K562 (cell line): Measurements from ENCODE around the gene AGAP3. TPM values are rescaled to one million over a fixed set of nuclear protein-coding genes. Genes with fewer than 3 reads are reported as not detected.
A peak's percentile ranks its signal among the peaks of the same experiment; 100 is the strongest.

Source experiments
- ATAC-seq: fragments of 200-7000 bp; cut with Tn5 transposase; 3 replicates; pipeline ENCODE4 v1.9.1; 2020; ENCODE audit warnings: moderate library complexity
- BruUV-seq: library from RNA; stranded (reverse); fragments of 400-500 nt; replicated peaks from 2 replicates; lab custom pipeline; 2021; lab: Mats Ljungman, UMichigan
- CTCF ChIA-PET: fragments of 300-600 bp; formaldehyde crosslinking; extraction: SDS; loops from one replicate; lab custom pipeline; 2021; ENCODE audit warnings: low intra/inter-chr PET ratio; lab: Yijun Ruan, JAX
- POLR2A ChIA-PET: fragments of 300-600, 350-650 bp; sonication (Branson Sonifier 250); formaldehyde crosslinking; extraction: SDS; loops from one replicate; lab custom pipeline; 2021; ENCODE audit warnings: antibody characterized with exemption, inconsistent platforms; lab: Yijun Ruan, JAX
- DNase-seq, 4 experiments: peaks; one replicate each; pipeline versions ENCODE4 v3.0.0 to v3.0.0-alpha.2; 2011 to 2018; ENCODE audit warnings: low spot score in 3 of 4, mixed read lengths in 3 of 4; ENCODE audit errors: extremely low read depth in 1 of 4
- FAIRE-seq: peaks from 2 replicates; lab custom pipeline; 2011; peaks lifted over from hg19 to GRCh38; lab: Jason Lieb, UNC
- H2AFZ ChIP-seq: 2 replicates; pipeline ENCODE4 v1.6.0; 2011; ENCODE audit warnings: low read depth, low read length, control low read depth, inconsistent platforms
- H3K27ac ChIP-seq: fragments of 200-600 bp; 3 replicates; pipeline ENCODE4 v1.8.0; 2011; ENCODE audit warnings: low read depth, mild to moderate bottlenecking, control low read depth, inconsistent platforms, low read length, moderate library complexity, mixed read lengths; ENCODE audit errors: extremely low read depth
- H3K27me3 ChIP-seq, 2 experiments: fragments of 300-600 bp in 1 of 2; 2 replicates in 1 of 2; 3 replicates in 1 of 2; pipeline versions ENCODE4 v1.6.0 to v1.8.0; 2011; ENCODE audit warnings: inconsistent platforms in 2 of 2, low read length in 2 of 2, mild to moderate bottlenecking in 1 of 2, mixed read lengths in 1 of 2, moderate library complexity in 1 of 2; ENCODE audit not compliant: control insufficient read depth in 2 of 2, insufficient read depth in 2 of 2
- H3K36me3 ChIP-seq: fragments of 300-600 bp; 3 replicates; pipeline ENCODE4 v1.8.0; 2011; ENCODE audit warnings: mild to moderate bottlenecking, low read length, inconsistent platforms; ENCODE audit not compliant: control insufficient read depth, insufficient read depth
- H3K4me1 ChIP-seq, 2 experiments: fragments of 200-600 bp in 1 of 2; replicated peaks in 1 of 2; 2 replicates in 1 of 2; 3 replicates in 1 of 2; pipeline versions ENCODE4 v1.5.1 to v1.8.0; 2011; ENCODE audit warnings: inconsistent platforms in 2 of 2, low read length in 2 of 2, mild to moderate bottlenecking in 1 of 2, mixed read lengths in 1 of 2, moderate library complexity in 1 of 2; ENCODE audit not compliant: control insufficient read depth in 2 of 2, insufficient read depth in 2 of 2
- H3K4me2 ChIP-seq: 2 replicates; pipeline ENCODE4 v1.6.1; 2011; ENCODE audit warnings: low read length, control low read depth, inconsistent platforms, mixed read lengths; ENCODE audit not compliant: insufficient read depth
- H3K4me3 ChIP-seq: fragments of 200-600 bp; sonication (generic), shearing (Covaris generic); 2 replicates; pipeline ENCODE4 v1.5.1; 2016; ENCODE audit warnings: control low read depth, inconsistent platforms
- H3K79me2 ChIP-seq: fragments of 200-600 bp; 3 replicates; pipeline ENCODE4 v1.8.0; 2011; ENCODE audit warnings: low read length, inconsistent platforms; ENCODE audit not compliant: control insufficient read depth, insufficient read depth
- H3K9ac ChIP-seq, 2 experiments: 2 replicates each; pipeline versions ENCODE4 v1.6.0 to v1.6.1; 2011; ENCODE audit warnings: low read depth in 2 of 2, low read length in 2 of 2, control low read depth in 1 of 2, inconsistent platforms in 1 of 2, mild to moderate bottlenecking in 1 of 2, mixed read lengths in 1 of 2; ENCODE audit not compliant: insufficient read depth in 1 of 2
- H3K9me1 ChIP-seq: one replicate; pipeline ENCODE4 v1.6.0; 2011; ENCODE audit warnings: inconsistent platforms, mild to moderate bottlenecking, low read length, moderate library complexity; ENCODE audit not compliant: control insufficient read depth, insufficient read depth
- H3K9me3 ChIP-seq: replicated peaks from 2 replicates; pipeline ENCODE4 v1.5.1; 2011; ENCODE audit warnings: low read depth, low read length, inconsistent platforms; ENCODE audit not compliant: control insufficient read depth, insufficient read depth
- H4K20me1 ChIP-seq: replicated peaks from 2 replicates; pipeline ENCODE4 v1.6.1; 2011; ENCODE audit warnings: low read length, inconsistent platforms, mixed read lengths; ENCODE audit not compliant: control insufficient read depth, insufficient read depth
- CCNT2 ChIP-seq: IDR thresholded peaks from 2 replicates; pipeline ENCODE4 v1.6.1; 2011; ENCODE audit warnings: borderline replicate concordance, low read depth, mild to moderate bottlenecking, moderate library complexity, mixed read lengths, low read length; ENCODE audit not compliant: insufficient read length; ENCODE audit errors: extremely low read depth
- E2F5 ChIP-seq: sonication (generic); formaldehyde crosslinking; IDR thresholded peaks from 2 replicates; pipeline ENCODE4 v1.8.0; 2022; ENCODE audit warnings: mild to moderate bottlenecking, missing genetic modification reagents
- E2F8 ChIP-seq: fragments of 450-650 bp; IDR thresholded peaks from 2 replicates; pipeline ENCODE4 v1.7.1; 2018; ENCODE audit warnings: mild to moderate bottlenecking, low read depth; ENCODE audit not compliant: partially characterized antibody
- GATA2 ChIP-seq: sonication (generic); formaldehyde crosslinking; IDR thresholded peaks from 2 replicates; pipeline ENCODE4 v1.4.0; 2020; ENCODE audit warnings: mild to moderate bottlenecking, missing genetic modification reagents
- GTF3C2 ChIP-seq: IDR thresholded peaks from 3 replicates; pipeline ENCODE4 v1.6.1; 2011; ENCODE audit warnings: borderline replicate concordance, mild to moderate bottlenecking, moderate library complexity; ENCODE audit not compliant: insufficient read length; ENCODE audit errors: extremely low read depth
- MAZ ChIP-seq, 2 experiments: fragments of 450-650 bp in 1 of 2; sonication (generic) in 1 of 2; formaldehyde crosslinking; IDR thresholded peaks in 1 of 2; conservative IDR thresholded peaks in 1 of 2; 2 replicates each; pipeline versions ENCODE4 v1.4.0 to v1.5.0; 2020; ENCODE audit warnings: mild to moderate bottlenecking in 1 of 2, missing genetic modification reagents in 1 of 2
- MCM5 ChIP-seq: fragments of 450-650 bp; IDR thresholded peaks from 2 replicates; pipeline ENCODE4 v1.6.1; 2016; ENCODE audit warnings: low read depth
- OTX1 ChIP-seq: fragments of 450-650 bp; formaldehyde crosslinking; IDR thresholded peaks from 2 replicates; pipeline ENCODE4 v1.4.0; 2022; ENCODE audit warnings: mild to moderate bottlenecking
- RBM34 ChIP-seq: fragments of 200-400 bp; formaldehyde crosslinking; IDR thresholded peaks from 2 replicates; pipeline ENCODE4 v1.6.1; 2018; ENCODE audit warnings: low read length, borderline replicate concordance; ENCODE audit not compliant: insufficient read depth
- WGBS: fragments of 100-300 bp; shearing (Covaris generic); methylation state at CpG from one replicate; pipeline ENCODE4 v1.1.6; 2016; ENCODE audit warnings: low coverage, mixed read lengths; ENCODE audit not compliant: insufficient coverage; ENCODE audit errors: missing lambda C conversion rate; 5-methylcytosine and 5-hydroxymethylcytosine counted together
- in situ Hi-C: fragments of 300-500 bp; cut with MboI; formaldehyde crosslinking; loops from 4 replicates; pipeline ENCODE4 v1.15.0; 2018; ENCODE audit warnings: inconsistent platforms, mixed read lengths
- intact Hi-C: fragments of 100-400 bp; cut with micrococcal nuclease; formaldehyde crosslinking; loops from 2 replicates; pipeline ENCODE4 v1.14.2; 2022
- polyA plus RNA-seq, 8 experiments: library from polyadenylated mRNA; depleted of rRNA in 4 of 8; stranded (reverse) in 5 of 8; unstranded in 3 of 8; fragments of >200 nt; fragmentation: Nextera tagmentation in 2 of 8; fragmentation: Illumina TruSeq in 1 of 8; extraction: Ambion mirVana in 2 of 8; extraction: Trizol in 1 of 8; gene quantifications; 2 replicates each; pipeline versions ENCODE4 v1.2.1 to v1.2.3, GENCODE V29; 2011 to 2014; ENCODE audit warnings: inconsistent platforms in 1 of 8, missing spikeins in 1 of 8
- total RNA-seq, 7 experiments: library from RNA; depleted of rRNA in 6 of 7; stranded (reverse); fragments of >200 nt in 6 of 7; fragmentation: Illumina TruSeq in 2 of 7; extraction: Trizol in 2 of 7; gene quantifications; 2 replicates each; pipeline versions ENCODE4 v1.2.1 to v1.2.3, GENCODE V29; 2011 to 2021; ENCODE audit warnings: low replicate concordance in 1 of 7

Gene AGAP3
- total and polyA plus RNA-seq, 9 of the 15 experiments (the other 6 are each of a cell fraction or from before 2014, with no cell fraction given): 3.4 to 208 (median 62.2) TPM

- 88% methylated on average over 26 of the region's 28 CpGs for WGBS
- intact Hi-C loops: no loop called here
- no peaks in the 10 kb centered on the region; a peak in 1 of 5 replicates for H3K27me3 ChIP-seq
- CTCF ChIA-PET: no interaction called here
- H3K27ac ChIP-seq: no peak overlapping the region
- H3K79me2 ChIP-seq: peaks cover 7% of the 10 kb centered on the region; the same call in 2 of the 3 replicates
- ATAC-seq (no peak), FAIRE-seq (no peak), DNase-seq (no peak)
- in situ Hi-C loops: no loop called here
- H3K4me1 ChIP-seq: peaks cover 0 to 24% of the 10 kb centered on the region in 2 experiments; a peak in 1 of 5 replicates
- TF ChIP-seq OTX1 (CRISPR knock-in tag) (no peak), GATA2 (CRISPR knock-in tag) (no peak), E2F5 (CRISPR knock-in tag) (no peak), CCNT2 (no peak), GTF3C2 (no peak), MAZ (CRISPR knock-in tag; conservative IDR thresholded peaks at IDR 0.05 in 1 of 2, IDR thresholded peaks at IDR 0.05 in 1 of 2) (no peak), RBM34 (no peak), E2F8 (no peak), MCM5 (no peak)
- peaks cover 10% of the 10 kb centered on the region for H4K20me1 ChIP-seq
- H3K36me3 ChIP-seq: peaks cover 95% of the 10 kb centered on the region
- no peaks in the 10 kb centered on the region for H3K9me3 ChIP-seq
- no TSS peak for BruUV-seq
- H3K9me1 ChIP-seq: peaks cover 5% of the 10 kb centered on the region
- no peak overlapping the region for H3K4me2 ChIP-seq
- POLR2A ChIA-PET: interaction anchor here (0.6 to 2.0 kb wide), 8 partner anchors 9 to 1971 kb away, joined by 3 to 5 read pairs (median 3); no protein-coding TSS in a partner anchor
- peak overlapping the region in 1 of 2 experiments; percentile 36; a peak in 1 of 4 replicates for H3K9ac ChIP-seq
- H2AFZ ChIP-seq: no peak overlapping the region
- no peak overlapping the region for H3K4me3 ChIP-seq
These were observed 43.1 kb downstream of the AGAP3 start for GRCh38 chr7:151129117-151129959.
